Osteocyte (in vitro differentiated cells): Measurements from ENCODE around the gene WDR7. TPM values are rescaled to one million over a fixed set of nuclear protein-coding genes. Genes with fewer than 3 reads are reported as not detected.

Experiments
- DNase-seq: peaks from one replicate; pipeline ENCODE4 v3.0.0; 2021; ENCODE audit warnings: mixed read lengths; ENCODE audit not compliant: unreplicated experiment; ENCODE audit errors: extremely low spot score
- H3K27ac Mint-ChIP-seq: one replicate; pipeline ENCODE4 v1.8.0; 2021; ENCODE audit warnings: mild to moderate bottlenecking, mixed read lengths; ENCODE audit not compliant: unreplicated experiment
- H3K27me3 Mint-ChIP-seq: one replicate; pipeline ENCODE4 v1.8.0; 2021; ENCODE audit warnings: mixed read lengths; ENCODE audit not compliant: unreplicated experiment
- H3K36me3 Mint-ChIP-seq: one replicate; pipeline ENCODE4 v1.8.0; 2021; ENCODE audit warnings: mixed read lengths; ENCODE audit not compliant: unreplicated experiment
- H3K4me1 Mint-ChIP-seq: one replicate; pipeline ENCODE4 v1.8.0; 2021; ENCODE audit warnings: mixed read lengths; ENCODE audit not compliant: unreplicated experiment
- H3K4me3 Mint-ChIP-seq: one replicate; pipeline ENCODE4 v1.8.0; 2021; ENCODE audit warnings: mild to moderate bottlenecking, moderate library complexity, mixed read lengths; ENCODE audit not compliant: unreplicated experiment
- H3K9me3 Mint-ChIP-seq: one replicate; pipeline ENCODE4 v1.8.0; 2021; ENCODE audit warnings: mixed read lengths; ENCODE audit not compliant: unreplicated experiment
- CTCF ChIP-seq: fragments of 200-600 bp; sonication (generic); IDR thresholded peaks from 2 replicates; pipeline ENCODE4 v1.5.0; 2021; ENCODE audit warnings: antibody characterized with exemption, mild to moderate bottlenecking, moderate library complexity
- total RNA-seq: library from RNA; stranded (reverse); gene quantifications from 2 replicates; pipeline ENCODE4 v1.2.1, GENCODE V29; 2021

Gene WDR7
- total RNA-seq, 1 donor from 2014 or later: 25.9 TPM

GRCh38 chr18:56919190-56919589 is 268.0 kb downstream of the WDR7 start:
- H3K4me1 Mint-ChIP-seq: no peaks in the 10 kb centered on the region
- no peaks in the 10 kb centered on the region for H3K27me3 Mint-ChIP-seq
- no peak overlapping the region for H3K4me3 Mint-ChIP-seq
- no peak overlapping the region for H3K27ac Mint-ChIP-seq
- DNase-seq: no peak
- H3K9me3 Mint-ChIP-seq: no peaks in the 10 kb centered on the region
- no peak for TF ChIP-seq CTCF
- H3K36me3 Mint-ChIP-seq: no peaks in the 10 kb centered on the region

- Mint-ChIP-seq H3K9me3 (no peaks in the 10 kb centered on the region), H3K27me3 (no peaks in the 10 kb centered on the region), H3K4me3 (no peak overlapping the region), H3K36me3 (no peaks in the 10 kb centered on the region), H3K27ac (no peak overlapping the region), H3K4me1 (no peaks in the 10 kb centered on the region)
- no peak for TF ChIP-seq CTCF
- DNase-seq: no peak
Observed at GRCh38 chr18:56921896-56922480, 270.8 kb downstream of the WDR7 start.

- no peak overlapping the region for H3K4me3 Mint-ChIP-seq
- H3K27ac Mint-ChIP-seq: no peak overlapping the region
- H3K4me1 Mint-ChIP-seq: no peaks in the 10 kb centered on the region
- H3K27me3 Mint-ChIP-seq: no peaks in the 10 kb centered on the region
- TF ChIP-seq CTCF: no peak
- no peaks in the 10 kb centered on the region for H3K9me3 Mint-ChIP-seq
- H3K36me3 Mint-ChIP-seq: peaks cover 2% of the 10 kb centered on the region
- DNase-seq: no peak
Observed at GRCh38 chr18:56926734-56927133, 275.6 kb downstream of the WDR7 start.

GRCh38 chr18:56927786-56928185 is 276.6 kb downstream of the WDR7 start:
- no peaks in the 10 kb centered on the region for H3K27me3 Mint-ChIP-seq
- no peak for TF ChIP-seq CTCF
- DNase-seq: no peak
- H3K9me3 Mint-ChIP-seq: no peaks in the 10 kb centered on the region
- no peak overlapping the region for H3K27ac Mint-ChIP-seq
- peaks cover 2% of the 10 kb centered on the region for H3K36me3 Mint-ChIP-seq
- no peaks in the 10 kb centered on the region for H3K4me1 Mint-ChIP-seq
- H3K4me3 Mint-ChIP-seq: no peak overlapping the region

GRCh38 chr18:56929886-56930285 is 278.7 kb downstream of the WDR7 start:
- TF ChIP-seq CTCF: no peak
- no peaks in the 10 kb centered on the region for H3K4me1 Mint-ChIP-seq
- H3K36me3 Mint-ChIP-seq: peaks cover 4% of the 10 kb centered on the region
- no peak for DNase-seq
- no peaks in the 10 kb centered on the region for H3K27me3 Mint-ChIP-seq
- no peak overlapping the region for H3K4me3 Mint-ChIP-seq
- H3K9me3 Mint-ChIP-seq: no peaks in the 10 kb centered on the region
- H3K27ac Mint-ChIP-seq: no peak overlapping the region
